A549 (cell line): ENCODE measurements around the gene MBNL1.

ENCODE experiments used
- EP300 ChIP-seq, 2 experiments: fragments of >200 bp; sonication (Bioruptor Twin); formaldehyde crosslinking; IDR thresholded peaks; 2 replicates in 1 of 2; 3 replicates in 1 of 2; pipeline ENCODE4 v1.6.1; 2016 to 2017
- JUN ChIP-seq, 2 experiments: fragments of >200 bp; sonication (Bioruptor Twin); formaldehyde crosslinking; IDR thresholded peaks; 2 replicates in 1 of 2; 3 replicates in 1 of 2; pipeline ENCODE4 v1.6.1; 2016 to 2017
- MAX ChIP-seq: IDR thresholded peaks from 2 replicates; pipeline ENCODE4 v1.6.1; 2012
- POLR2AphosphoS2 ChIP-seq: conservative IDR thresholded peaks from 2 replicates; pipeline ENCODE4 v1.6.1; 2012; ENCODE audit warnings: low read length, improper control_type of control experiment, inconsistent platforms
- TF ChIP-seq, protein P1 (sequence below): fragments of >200 bp; sonication (Bioruptor Twin); formaldehyde crosslinking; IDR thresholded peaks from 3 replicates; pipeline ENCODE4 v1.5.1; 2016
- TF ChIP-seq, protein P2 (sequence below): IDR thresholded peaks from 2 replicates; pipeline ENCODE4 v1.6.1; 2012

- TF ChIP-seq, protein P1, sequence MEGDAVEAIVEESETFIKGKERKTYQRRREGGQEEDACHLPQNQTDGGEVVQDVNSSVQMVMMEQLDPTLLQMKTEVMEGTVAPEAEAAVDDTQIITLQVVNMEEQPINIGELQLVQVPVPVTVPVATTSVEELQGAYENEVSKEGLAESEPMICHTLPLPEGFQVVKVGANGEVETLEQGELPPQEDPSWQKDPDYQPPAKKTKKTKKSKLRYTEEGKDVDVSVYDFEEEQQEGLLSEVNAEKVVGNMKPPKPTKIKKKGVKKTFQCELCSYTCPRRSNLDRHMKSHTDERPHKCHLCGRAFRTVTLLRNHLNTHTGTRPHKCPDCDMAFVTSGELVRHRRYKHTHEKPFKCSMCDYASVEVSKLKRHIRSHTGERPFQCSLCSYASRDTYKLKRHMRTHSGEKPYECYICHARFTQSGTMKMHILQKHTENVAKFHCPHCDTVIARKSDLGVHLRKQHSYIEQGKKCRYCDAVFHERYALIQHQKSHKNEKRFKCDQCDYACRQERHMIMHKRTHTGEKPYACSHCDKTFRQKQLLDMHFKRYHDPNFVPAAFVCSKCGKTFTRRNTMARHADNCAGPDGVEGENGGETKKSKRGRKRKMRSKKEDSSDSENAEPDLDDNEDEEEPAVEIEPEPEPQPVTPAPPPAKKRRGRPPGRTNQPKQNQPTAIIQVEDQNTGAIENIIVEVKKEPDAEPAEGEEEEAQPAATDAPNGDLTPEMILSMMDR: no peak
- TF ChIP-seq POLR2AphosphoS2 (no peak), EP300 (IDR thresholded peaks at IDR 0.05) (no peak), MAX (no peak), JUN (IDR thresholded peaks at IDR 0.05) (no peak)
- TF ChIP-seq, protein P2, sequence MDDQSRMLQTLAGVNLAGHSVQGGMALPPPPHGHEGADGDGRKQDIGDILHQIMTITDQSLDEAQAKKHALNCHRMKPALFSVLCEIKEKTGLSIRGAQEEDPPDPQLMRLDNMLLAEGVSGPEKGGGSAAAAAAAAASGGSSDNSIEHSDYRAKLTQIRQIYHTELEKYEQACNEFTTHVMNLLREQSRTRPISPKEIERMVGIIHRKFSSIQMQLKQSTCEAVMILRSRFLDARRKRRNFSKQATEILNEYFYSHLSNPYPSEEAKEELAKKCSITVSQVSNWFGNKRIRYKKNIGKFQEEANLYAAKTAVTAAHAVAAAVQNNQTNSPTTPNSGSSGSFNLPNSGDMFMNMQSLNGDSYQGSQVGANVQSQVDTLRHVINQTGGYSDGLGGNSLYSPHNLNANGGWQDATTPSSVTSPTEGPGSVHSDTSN: no peak
Observed at GRCh38 chr3:152391671-152392070, 122.9 kb downstream of the MBNL1 start.
